ENCODE results near the gene MDH2.
"Not testable (repeated sequence)": the region's sequence is repeated elsewhere in the genome, so short reads cannot be mapped to it uniquely, and the experiment has no call there.

The MDH2 gene

DNA sequence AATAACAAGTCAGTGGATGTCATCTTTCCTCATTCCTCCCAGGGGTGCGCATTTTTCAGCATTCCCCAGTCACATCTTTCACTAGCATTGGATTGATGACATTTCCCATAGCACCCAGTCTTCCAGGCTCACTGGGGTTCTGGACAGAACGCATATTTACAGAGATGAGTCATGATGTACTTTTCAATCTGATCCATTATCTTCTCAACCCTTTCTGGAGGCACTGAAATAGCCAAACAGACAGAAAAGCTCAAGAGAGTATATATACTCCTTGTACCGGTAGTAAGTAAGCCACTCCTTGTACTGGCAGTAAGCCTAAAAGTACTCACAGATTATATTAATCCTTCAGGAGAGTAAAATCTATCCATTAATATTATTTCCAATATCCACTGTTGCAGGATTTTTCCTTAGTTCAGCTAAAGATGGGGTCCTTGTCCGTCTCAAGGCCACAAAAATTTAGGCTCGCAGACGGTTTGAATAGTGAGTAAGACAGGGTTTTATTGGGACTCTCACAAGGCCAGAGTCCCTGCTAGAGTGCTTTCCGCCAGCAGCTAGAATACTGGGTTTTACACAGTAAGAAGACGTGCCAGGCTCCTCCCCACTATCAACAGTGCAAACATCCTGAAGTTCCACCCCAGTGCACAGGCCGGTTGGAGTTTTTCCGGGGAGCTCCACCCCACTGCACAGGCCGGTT lies 60.8 kb downstream of the MDH2 start:
- no peak for DNase-seq (ENCODE audit: low spot score)

DNA sequence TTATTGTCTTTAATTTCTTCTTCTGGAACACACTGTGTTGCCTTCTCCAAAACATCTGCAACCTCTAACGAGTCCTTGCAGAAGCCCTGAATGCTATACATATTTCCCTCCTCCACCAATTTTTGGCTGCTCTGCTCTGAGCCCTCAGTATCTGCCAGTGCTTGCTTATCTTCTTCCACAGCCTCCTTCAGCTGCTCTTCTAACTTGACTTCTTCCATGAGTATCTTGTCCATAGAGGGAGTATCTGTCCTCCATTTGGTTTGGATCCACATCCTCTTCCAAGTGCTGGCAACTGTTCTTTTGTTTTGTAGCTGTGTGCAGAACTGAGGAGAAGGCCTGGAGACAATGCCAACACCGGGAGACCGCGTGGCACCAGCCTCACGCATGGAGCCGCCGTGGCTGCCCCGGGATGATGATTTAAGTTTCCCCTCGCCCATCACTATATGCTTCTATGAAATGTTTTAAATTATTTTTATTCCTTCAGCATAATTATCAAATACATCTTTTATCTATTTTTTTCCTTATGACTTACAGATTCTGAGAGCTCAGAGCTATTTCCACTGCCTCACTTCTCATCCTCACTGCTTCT lies 65.2 kb downstream of the MDH2 start:
- not testable (repeated sequence) for DNase-seq (ENCODE audit: low spot score)

DNA sequence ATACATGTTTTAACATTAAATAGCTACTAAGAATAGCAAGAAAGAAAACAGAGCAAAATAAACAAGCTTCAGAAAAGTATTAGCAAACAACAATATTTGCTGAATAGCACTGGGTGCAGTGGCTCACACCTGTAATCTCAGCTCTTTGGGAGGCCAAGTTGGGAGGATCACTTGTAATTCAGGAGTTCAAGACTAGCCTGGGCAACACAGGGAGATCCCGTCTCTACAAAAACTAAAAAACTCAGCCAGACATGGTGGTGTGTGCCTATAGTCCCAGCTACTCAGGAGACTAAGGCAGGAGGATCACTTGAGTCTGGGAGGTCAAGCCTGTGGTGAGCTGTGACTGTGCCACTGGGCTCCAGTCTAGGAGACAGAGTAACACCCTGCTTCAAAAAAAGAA lies 66.8 kb downstream of the MDH2 start:
- not testable (repeated sequence) for DNase-seq (ENCODE audit: low spot score)
